ENCODE results near the gene TRPC6. TPM values are rescaled to one million over a fixed set of nuclear protein-coding genes. Genes with fewer than 3 reads are reported as not detected.

TRPC6 gene
- total RNA-seq, 2 donors from 2014 or later, result 2.7 TPM

- DNase-seq (ENCODE audit: low spot score) (no peak), ATAC-seq (ENCODE audit: insufficient number of reproducible peaks, low FRiP score, low read depth) (no peak)
- no peaks in the 10 kb centered on the region for H3K9me3 ChIP-seq
- H3K27ac ChIP-seq, result no peak overlapping the region
- no peaks in the 10 kb centered on the region for H3K36me3 ChIP-seq
- no peaks in the 10 kb centered on the region for H3K4me1 ChIP-seq (ENCODE audit: control insufficient read depth in 1 of 2, low read depth in 2 of 2)
- no peaks in the 10 kb centered on the region for H3K27me3 ChIP-seq (replicated peaks; ENCODE audit: insufficient read depth)
- no peak for TF ChIP-seq CTCF (IDR thresholded peaks at IDR 0.05)
- H3K4me3 ChIP-seq, result no peak overlapping the region
These were observed 72.7 kb downstream of the TRPC6 start for GRCh38 chr11:101511065-101511464.

- no peaks in the 10 kb centered on the region for H3K9me3 ChIP-seq
- no peak overlapping the region for H3K27ac ChIP-seq
- no peak overlapping the region for H3K4me3 ChIP-seq
- H3K27me3 ChIP-seq (replicated peaks; ENCODE audit: insufficient read depth), result no peaks in the 10 kb centered on the region
- ATAC-seq (ENCODE audit: insufficient number of reproducible peaks, low FRiP score, low read depth) (no peak), DNase-seq (ENCODE audit: low spot score) (no peak)
- no peaks in the 10 kb centered on the region for H3K4me1 ChIP-seq (ENCODE audit: control insufficient read depth in 1 of 2, low read depth in 2 of 2)
- H3K36me3 ChIP-seq, result no peaks in the 10 kb centered on the region
- TF ChIP-seq CTCF (IDR thresholded peaks at IDR 0.05), result no peak
These were observed 73.2 kb downstream of the TRPC6 start for GRCh38 chr11:101510591-101510990.

- no peak for TF ChIP-seq CTCF (IDR thresholded peaks at IDR 0.05)
- no peak overlapping the region for H3K4me3 ChIP-seq
- no peaks in the 10 kb centered on the region for H3K27me3 ChIP-seq (replicated peaks; ENCODE audit: insufficient read depth)
- no peak overlapping the region for H3K27ac ChIP-seq
- no peak for DNase-seq (ENCODE audit: low spot score)
- no peaks in the 10 kb centered on the region for H3K4me1 ChIP-seq (ENCODE audit: control insufficient read depth in 1 of 2, low read depth in 2 of 2)
- H3K9me3 ChIP-seq, result no peaks in the 10 kb centered on the region
- H3K36me3 ChIP-seq, result no peaks in the 10 kb centered on the region
- ATAC-seq (ENCODE audit: insufficient number of reproducible peaks, low FRiP score, low read depth), result no peak
These were observed 73.9 kb downstream of the TRPC6 start for GRCh38 chr11:101509922-101510321.

- ATAC-seq (ENCODE audit: insufficient number of reproducible peaks, low FRiP score, low read depth) (no peak), DNase-seq (ENCODE audit: low spot score) (no peak)
- Histone ChIP-seq H3K4me3 (no peak overlapping the region), H3K27me3 (replicated peaks; ENCODE audit: insufficient read depth) (no peaks in the 10 kb centered on the region), H3K4me1 (ENCODE audit: control insufficient read depth in 1 of 2, low read depth in 2 of 2) (no peaks in the 10 kb centered on the region), H3K36me3 (no peaks in the 10 kb centered on the region), H3K9me3 (no peaks in the 10 kb centered on the region), H3K27ac (no peak overlapping the region)
- no peak for TF ChIP-seq CTCF (IDR thresholded peaks at IDR 0.05)
These were observed 75.4 kb downstream of the TRPC6 start for GRCh38 chr11:101508370-101508769.

- no peak overlapping the region for H3K4me3 ChIP-seq
- peaks cover 0 to 11% of the 10 kb centered on the region in 2 donors for H3K4me1 ChIP-seq (ENCODE audit: control insufficient read depth in 1 of 2, low read depth in 2 of 2)
- no peaks in the 10 kb centered on the region for H3K27me3 ChIP-seq (replicated peaks; ENCODE audit: insufficient read depth)
- ATAC-seq (ENCODE audit: insufficient number of reproducible peaks, low FRiP score, low read depth), result no peak
- H3K27ac ChIP-seq, result no peak overlapping the region
- no peak for DNase-seq (ENCODE audit: low spot score)
- H3K9me3 ChIP-seq, result no peaks in the 10 kb centered on the region
- H3K36me3 ChIP-seq, result no peaks in the 10 kb centered on the region
- no peak for TF ChIP-seq CTCF (IDR thresholded peaks at IDR 0.05)
These were observed 84.9 kb downstream of the TRPC6 start for GRCh38 chr11:101498891-101499290.

All from thoracic aorta (tissue), 2 donors.